Fibroblast of peridontal ligament (primary cell): ENCODE results near the gene GARS1.
"Not testable (repeated sequence)": the region's sequence is repeated elsewhere in the genome, so short reads cannot be mapped to it uniquely, and the experiment has no call there.

ENCODE experiments used
- DNase-seq: peaks from one replicate; pipeline ENCODE4 v3.0.0-alpha.2; 2010; ENCODE audit errors: extremely low read depth

Gene GARS1

DNA sequence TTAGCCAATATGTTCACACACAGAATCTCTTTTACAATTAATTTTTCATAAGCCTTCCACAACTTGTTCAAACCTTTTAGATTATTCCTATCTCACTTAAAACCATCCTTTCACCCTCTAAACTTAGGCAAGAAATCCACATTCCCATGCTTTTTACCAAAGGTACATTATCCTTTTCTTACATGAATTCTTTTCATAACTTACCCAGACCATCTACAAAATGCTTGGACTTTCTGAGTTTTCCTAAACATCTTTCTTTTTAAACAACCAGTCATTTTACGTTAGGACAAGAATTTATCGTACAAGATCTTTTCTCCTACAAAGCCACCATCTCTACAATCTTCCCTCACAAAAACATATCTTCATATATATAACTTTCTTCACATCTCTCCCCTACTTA is 18.8 kb upstream of the GARS1 start:
- no peak for DNase-seq

DNA sequence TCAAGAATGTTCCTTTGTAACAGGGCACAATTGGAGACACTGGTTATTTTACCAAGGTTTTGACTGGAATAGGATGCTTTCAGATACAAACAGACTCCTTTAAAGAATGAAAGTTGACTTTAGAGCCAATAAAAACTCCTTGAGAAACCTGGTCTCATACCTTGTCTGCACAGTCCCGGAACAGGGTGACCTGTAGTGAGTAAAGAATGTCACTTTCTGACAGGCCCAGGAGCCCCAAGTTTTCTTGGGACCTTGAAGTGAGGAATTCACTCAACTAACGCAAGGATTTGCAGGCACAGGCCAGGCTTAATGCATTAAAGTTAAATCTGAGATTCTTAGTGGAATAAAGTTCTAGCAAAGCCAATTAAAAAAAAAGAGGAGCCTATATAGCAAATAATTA is 11.5 kb upstream of the GARS1 start:
- DNase-seq: no peak

- DNase-seq: no peak
Measured at GRCh38 chr7:30584415-30584814, 10.3 kb upstream of the GARS1 start.

DNA sequence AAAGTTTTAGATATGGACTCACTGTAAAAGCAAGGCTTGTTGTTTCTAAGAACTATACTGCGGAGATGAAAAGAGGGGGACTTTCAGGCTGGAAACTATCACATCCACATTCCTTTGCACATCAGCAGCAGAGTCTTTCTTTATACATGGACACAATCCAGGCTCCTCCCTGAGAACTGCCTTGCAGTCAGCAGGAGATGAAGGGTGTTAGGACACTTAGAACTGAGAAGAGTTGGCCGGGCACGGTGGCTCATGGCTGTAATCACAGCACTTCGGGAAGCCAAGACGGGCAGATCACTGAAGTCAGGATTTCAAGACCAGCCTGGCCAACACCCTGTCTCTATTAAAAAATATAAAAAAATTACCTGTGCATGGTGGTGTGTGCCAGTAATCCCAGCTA is 9.7 kb upstream of the GARS1 start:
- DNase-seq: no peak

- DNase-seq: no peak
Measured at GRCh38 chr7:30585675-30586074, 9.0 kb upstream of the GARS1 start.

GRCh38 chr7:30587547-30587946 is 7.1 kb upstream of the GARS1 start:
- DNase-seq: not testable (repeated sequence)

GRCh38 chr7:30589111-30589510 is 5.6 kb upstream of the GARS1 start:
- DNase-seq: no peak

DNA sequence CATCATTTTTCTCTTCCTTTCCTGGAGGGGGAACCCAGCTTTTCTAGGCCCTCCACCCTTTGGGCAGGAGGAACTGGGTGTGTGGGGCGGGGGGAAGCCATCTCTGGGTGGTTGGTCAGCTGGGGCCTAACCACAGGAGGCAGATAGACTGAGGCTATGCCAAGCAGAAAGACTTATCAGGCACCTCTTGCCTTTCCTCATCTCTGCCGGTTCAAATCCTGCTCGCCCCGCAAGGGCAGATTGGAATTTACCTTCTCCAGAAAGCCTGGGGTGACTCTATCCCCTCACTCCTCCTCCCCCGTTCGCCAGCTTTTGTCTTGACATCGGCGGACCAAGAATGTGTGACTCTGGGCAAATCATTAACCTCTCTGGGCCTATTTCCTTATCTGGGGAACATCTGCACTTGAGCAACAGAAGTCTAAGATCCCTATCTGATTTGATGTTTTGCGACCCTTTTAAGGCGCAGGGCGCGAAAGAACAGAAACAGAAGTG is 584 bp upstream of the GARS1 start:
- peak; percentile 42 for DNase-seq

DNA sequence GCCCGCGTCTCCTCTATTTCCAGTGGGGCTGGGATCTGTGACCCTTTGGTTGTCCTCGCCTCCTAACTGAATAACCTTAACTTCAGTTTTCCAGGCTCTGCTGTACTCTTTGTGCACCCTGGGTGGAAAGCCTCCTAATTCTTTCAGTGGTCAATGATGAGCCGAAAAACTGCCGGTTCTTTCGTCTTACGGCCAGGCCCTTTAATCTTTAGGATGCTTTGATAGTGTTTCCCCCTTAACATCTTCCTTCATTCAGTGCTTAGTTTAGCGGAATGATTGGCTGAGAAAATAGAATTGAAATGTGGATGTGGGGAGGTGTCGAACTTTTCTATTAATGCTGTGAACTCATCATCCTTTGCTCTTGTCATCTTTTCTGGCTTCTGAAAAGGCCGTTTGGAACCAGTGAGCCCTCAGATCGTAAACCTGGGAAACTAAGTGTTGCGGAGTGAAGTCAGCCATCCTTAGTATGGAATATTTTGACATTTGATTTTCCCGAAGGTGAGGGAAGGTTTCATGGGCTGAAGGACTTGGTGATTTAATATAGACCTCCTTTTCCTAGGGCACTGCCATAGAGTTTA is 847 bp downstream of the GARS1 start:
- DNase-seq: no peak

GRCh38 chr7:30596014-30596641 is 1.4 kb downstream of the GARS1 start:
- peak; percentile 64 for DNase-seq

- DNase-seq: peak; percentile 30
Measured at GRCh38 chr7:30596721-30597120, 2.0 kb downstream of the GARS1 start.

DNA sequence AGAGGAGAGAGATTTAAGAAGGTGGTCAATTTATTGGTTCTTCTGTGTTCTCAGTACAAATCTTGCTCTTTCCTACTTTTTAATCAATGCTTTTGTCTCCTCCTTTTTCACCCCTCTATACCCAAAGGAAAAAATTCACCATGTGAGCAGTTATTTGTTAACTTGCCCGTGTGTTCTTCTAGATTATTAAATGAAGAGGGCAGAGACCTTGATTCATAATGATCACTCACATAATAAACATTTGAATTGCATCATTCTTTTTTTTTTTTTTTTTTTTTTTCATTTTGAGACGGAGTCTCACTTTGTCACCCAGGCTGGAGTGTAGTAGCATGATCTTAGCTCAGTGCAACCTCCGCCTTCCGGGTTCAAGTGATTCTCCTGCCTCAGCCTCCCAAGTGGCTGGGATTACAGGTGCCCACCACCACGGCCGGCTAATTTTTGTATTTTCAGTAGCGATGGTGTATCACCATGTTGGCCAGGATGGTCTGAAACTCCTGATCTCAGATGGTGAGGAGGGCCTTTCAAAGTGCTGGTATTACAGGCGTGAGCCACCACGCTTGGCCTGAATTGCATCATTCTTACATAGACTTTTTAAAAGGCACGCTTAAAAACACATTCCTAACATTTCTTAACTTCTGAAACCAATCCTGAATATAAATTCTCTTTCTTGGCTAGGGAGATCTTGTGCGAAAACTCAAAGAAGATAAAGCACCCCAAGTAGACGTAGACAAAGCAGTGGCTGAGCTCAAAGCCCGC is 3.6 kb downstream of the GARS1 start:
- DNase-seq: peak; percentile 20

DNA sequence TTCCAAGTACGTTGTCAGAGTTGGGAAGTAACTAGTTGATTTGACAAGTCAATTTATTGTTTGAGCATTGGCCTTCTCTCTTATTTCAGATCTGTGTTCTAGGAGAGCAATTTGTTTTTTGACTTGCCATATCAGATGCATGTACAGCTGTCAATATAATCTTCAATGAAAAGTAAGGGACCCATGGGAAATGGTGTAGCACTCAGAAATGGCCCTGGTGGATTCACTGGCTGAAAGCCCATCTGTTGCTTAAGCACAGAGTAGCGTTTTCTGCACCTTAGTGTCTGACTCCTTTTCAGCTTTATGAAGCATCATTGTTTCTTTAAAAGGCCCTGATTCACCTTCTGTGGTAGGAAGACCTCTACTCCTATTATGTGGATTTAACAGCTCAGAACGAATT is 10.2 kb downstream of the GARS1 start:
- no peak for DNase-seq

DNA sequence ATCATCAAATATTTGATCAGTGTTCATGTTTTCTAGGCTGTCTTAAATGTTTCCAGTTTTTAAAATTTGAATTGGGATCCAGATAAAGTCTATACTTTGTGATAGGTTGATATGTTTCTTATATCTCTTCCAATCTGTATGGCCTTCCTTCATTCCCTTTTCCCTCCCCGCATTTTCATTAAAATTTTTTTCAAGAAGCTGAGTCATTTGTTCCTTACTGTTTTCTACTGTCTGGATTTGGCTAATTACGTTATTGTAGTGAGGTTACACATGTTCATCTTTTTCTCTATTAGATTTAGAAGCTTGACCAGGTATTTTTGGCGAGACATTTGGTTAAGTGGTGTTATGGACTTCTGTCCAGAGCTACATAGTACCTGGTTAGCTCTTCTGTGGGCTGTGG is 11.2 kb downstream of the GARS1 start:
- no peak for DNase-seq

DNA sequence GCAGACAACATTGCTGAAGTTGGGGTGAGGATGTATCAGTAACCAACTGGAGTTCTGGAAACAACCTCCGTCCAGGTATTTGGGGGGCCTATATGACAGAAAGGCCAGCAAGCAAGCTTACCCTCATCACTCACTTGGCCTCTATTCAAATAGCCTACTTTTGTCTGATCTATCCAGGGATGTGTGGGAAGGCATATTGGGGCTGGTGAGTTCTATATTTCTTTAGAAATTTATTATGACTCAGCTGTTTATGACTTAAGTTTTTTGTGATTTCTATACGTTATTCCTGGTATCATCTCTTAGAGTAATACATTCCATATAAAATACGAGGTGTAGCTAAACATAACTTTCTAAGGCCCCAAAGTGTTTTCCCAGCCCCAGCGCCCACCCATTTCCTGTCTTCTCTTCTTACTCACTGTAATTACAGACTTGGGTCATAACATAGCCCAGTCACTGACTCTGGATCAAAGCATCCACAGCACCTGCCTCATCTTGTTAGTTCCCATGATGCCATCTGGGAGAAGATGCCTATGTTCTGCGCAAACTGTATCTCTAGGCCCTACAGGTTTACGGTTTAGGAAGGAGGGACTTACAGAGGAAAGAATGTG is 18.1 kb downstream of the GARS1 start:
- no peak for DNase-seq

DNA sequence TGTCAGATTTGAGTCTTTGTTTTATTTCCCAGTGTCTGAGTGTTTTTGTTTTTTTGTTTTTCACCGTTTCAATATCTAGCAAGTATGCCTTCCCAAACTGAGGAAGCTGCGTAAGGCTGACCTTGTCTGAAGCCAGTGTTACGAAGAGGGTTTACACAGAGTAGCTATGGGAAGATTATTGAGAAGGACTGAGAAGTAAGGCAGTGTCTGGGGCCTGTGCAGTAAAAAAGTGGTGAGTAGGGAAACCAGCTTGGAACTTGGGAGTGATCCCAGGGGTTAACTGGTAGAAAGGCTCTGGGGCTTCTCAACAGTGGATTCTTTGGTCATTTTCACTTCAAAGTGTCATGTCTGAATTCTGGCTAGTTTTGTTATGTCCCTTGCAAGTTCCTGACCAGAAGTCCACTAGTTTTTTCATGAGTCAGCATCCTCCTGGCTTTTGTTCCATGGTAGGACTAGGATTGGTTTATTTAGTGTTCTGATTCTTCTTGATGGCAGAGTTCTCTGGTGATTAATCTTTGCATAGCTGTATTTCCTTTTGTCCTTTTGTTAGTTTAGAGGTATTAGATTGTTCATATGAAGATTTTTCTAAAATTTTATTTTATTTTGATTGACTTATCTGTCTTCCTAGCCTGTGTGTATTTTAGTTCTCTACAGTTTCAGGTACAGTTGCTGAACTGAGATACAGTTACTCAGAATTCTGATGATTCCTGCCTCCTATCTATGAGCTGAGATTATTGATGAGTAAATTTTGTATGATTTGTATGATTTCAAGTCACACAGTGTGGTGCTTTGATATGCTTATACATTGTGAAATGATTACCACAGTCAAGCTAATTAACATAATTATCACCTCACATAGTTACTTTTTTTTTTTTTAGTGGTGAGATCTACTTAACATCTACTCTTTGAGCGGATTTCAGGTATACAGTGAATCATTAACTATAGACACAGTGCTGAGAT is 19.0 kb downstream of the GARS1 start:
- peak; percentile 23 for DNase-seq

GRCh38 chr7:30616318-30616717 is 21.6 kb downstream of the GARS1 start:
- no peak for DNase-seq

- DNase-seq: no peak
Measured at GRCh38 chr7:30617359-30617758, 22.7 kb downstream of the GARS1 start.

DNA sequence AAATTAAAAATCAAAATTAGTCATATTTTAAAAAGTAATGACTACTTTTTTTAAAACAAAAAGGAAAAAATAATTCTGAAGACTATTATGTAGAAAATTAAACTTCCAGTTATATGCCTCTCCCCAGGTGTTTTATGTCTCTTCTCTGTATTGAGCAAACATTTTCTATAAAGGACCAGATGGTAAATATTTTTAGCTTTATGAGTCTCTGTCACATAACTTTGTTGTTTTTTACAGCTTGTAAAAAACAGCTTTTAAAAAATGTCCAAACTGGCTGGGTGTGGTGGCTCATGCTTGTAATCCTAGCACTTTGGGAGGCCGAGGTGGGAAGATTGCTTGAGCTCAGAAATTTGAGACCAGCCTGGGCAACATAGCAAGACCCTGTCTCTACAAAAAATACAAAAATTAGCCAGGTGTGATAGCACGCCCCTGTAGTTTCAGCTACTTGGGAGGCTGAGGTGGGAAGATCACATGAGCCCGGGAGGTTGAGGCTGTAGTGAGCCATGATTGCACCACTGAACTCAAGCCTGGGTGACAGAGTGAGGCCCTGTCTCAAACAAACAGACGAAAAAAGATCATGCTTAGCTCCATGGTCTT is 23.5 kb downstream of the GARS1 start:
- DNase-seq: no peak

GRCh38 chr7:30618961-30619360 is 24.3 kb downstream of the GARS1 start:
- DNase-seq: no peak

DNA sequence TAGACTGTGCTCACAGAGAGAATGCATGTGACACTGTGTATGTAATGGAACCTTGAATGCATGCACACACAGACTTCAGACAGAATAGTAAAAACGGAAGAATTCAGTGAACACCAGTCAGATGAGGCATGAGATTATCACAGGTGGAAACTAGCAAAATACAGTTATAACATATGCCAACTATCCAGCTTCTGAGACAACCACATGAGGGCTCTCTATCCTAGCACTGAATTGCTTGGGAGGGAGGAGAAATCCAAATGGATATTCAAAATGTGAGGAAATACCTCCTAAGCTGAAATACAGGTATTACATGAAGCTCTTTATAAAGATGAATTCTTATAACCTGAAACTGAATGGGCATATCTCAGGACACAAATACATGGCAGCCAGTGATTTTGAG is 30.6 kb downstream of the GARS1 start:
- DNase-seq: no peak
